Forelimb muscle (tissue), 1 donor: Measurements from ENCODE around the gene GORASP1. TPM values are rescaled to one million over a fixed set of nuclear protein-coding genes. Genes with fewer than 3 reads are reported as not detected.
A peak's percentile ranks its signal among the peaks of the same experiment; 100 is the strongest.

Experiments used
- DNase-seq: peaks from one replicate; pipeline ENCODE4 v3.0.0-alpha.2; 2013; ENCODE audit warnings: low read depth
- polyA plus RNA-seq: library from polyadenylated mRNA; unstranded; fragments of 120-200 nt; gene quantifications from one replicate; pipeline ENCODE4 v1.2.1, GENCODE V29; 2013; ENCODE audit not compliant: insufficient read length

Gene GORASP1
- 34.9 TPM for polyA plus RNA-seq

DNA sequence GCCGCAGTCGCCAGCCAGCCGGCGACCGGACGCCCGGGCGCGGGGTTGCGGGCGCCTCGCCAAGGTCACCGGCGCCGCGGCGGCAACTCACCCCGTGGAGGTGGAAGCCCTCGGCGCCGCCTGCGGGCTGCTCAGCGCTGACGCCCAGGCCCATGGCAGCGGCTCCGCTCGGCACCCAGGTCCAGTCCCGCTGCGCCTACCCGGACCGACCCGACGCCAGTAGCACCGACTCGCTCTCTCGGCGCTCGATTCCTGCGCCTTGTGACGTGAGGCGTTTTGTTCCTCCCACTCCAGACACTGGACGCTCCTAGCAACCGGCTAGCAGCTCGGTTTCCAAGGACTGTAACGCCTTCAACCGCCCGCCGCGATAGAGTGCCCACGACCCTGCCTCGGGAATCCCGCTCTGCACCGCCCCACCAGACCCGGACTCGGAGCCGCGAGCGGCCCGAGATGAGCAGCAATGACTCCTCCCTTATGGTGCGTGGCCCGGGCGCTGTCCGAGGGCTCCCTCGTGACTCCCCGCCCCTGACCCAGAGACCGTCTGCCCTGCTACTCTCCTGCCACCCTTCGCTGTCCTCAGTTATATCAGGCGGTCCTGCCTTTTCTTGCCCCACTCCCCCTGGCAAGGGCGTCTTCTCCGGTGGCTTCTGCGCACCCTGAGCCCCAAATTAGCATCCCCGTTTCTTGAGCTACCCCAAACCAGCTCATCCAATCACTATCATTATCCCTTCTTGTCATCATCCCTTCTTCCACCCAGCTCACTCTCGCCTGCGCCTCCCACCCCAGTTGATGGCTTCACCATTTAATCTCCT lies at the start of gene GORASP1, which contains the start of gene TTC21A:
Gene GORASP1 (minus strand): TSS at position 240 of the 812 bp plus-strand sequence. CDS start 86 bp downstream, at position 154.
Gene TTC21A (plus strand): TSS at position 293 of the 812 bp plus-strand sequence. CDS start 158 bp downstream, at position 451.
- DNase-seq, result peak; percentile 80

DNA sequence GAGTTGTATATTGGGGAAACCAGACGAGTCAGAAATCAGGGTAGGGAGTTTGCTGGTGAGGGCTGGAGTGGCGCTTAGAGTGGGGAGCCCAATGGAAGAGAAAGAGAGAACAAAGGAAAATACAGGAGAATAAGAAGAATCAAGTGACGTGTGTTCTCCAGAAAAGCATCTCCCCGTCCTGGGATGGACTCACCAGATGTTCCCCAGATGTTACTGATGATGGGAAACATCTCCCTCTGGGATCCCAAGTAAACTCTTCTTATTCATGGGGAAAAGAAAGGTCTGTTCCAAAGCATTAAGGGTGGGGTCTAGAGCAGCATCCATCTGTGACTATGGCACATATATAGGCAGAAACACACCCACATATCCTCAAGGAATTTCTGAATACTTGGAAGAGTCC lies 49.0 kb upstream of the GORASP1 start:
- DNase-seq, result no peak

GRCh38 chr3:39154280-39155021 lies 47.0 kb upstream of the GORASP1 start:
- DNase-seq, result no peak

- DNase-seq, result no peak
These were observed 46.5 kb upstream of the GORASP1 start for GRCh38 chr3:39153977-39154279.

GRCh38 chr3:39150803-39151631 lies 43.6 kb upstream of the GORASP1 start:
- DNase-seq, result no peak

GRCh38 chr3:39150148-39150802 lies 42.8 kb upstream of the GORASP1 start:
- DNase-seq, result no peak

DNA sequence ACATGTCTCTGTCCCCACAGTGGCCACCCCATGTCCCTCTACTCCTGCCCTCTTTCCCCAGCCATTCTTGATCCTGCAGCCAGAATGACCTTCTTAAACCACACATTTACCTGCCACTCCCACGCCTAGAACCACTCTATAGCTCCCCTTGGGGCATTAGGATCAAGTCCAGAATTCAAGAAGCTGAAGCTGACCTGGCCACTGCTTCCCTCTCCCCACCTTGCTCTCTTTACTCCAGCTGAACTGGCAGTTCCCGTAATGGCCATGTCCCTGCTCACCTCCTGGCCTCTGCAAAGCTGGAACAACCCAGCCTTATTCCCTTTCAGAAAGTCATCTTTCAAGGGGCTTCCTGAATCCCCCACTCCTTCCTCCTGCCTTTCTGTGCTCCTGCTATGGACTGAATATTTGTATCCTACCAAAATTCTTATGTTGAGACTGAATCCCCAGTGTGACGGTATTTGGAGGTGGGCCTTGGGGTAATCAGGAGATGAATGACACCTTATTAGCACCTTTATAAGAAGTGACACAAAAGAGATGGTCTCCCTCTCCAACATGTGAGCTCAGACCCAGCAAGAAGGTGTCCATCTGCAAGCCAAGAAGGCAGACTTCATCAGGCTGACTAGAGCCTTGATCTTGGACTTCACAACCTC lies 42.2 kb upstream of the GORASP1 start:
- DNase-seq, result no peak

- no peak for DNase-seq
These were observed 41.6 kb upstream of the GORASP1 start for GRCh38 chr3:39149059-39149455.

DNA sequence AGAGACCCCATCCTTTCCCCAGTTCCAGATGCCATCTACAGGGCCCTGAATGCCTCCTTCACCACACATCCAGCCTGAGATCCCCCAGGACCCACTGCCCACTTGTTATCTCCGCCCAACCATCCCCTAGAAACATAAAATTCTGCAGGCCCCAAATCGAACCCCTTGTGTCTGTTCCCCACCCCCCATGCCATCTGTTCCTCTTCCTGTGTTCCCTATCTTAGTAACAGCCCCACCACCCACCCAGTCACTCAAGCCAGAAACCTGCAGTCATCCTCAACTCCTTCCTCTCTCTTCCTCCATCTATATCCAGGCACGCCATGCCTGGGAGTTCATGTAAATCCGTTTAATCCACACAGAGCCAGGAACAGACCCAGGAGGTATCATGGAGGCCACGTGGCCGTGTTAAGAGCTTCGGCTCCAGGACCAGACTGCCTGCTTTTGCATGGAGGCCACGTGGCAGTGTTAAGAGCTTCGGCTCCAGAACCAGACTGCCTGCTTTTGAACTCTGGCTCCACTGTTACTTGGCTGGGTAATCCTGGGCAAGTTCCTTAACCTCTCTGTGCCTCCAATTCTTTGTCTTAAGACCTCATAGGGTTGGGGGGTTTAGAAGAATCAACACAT lies 41.1 kb upstream of the GORASP1 start:
- DNase-seq, result no peak

GRCh38 chr3:39147711-39148434 lies 40.4 kb upstream of the GORASP1 start:
- DNase-seq, result no peak

GRCh38 chr3:39146611-39147591 lies 39.5 kb upstream of the GORASP1 start:
- no peak for DNase-seq

GRCh38 chr3:39146083-39146501 lies 38.7 kb upstream of the GORASP1 start:
- DNase-seq, result no peak

GRCh38 chr3:39144748-39145380 lies 37.4 kb upstream of the GORASP1 start:
- no peak for DNase-seq

DNA sequence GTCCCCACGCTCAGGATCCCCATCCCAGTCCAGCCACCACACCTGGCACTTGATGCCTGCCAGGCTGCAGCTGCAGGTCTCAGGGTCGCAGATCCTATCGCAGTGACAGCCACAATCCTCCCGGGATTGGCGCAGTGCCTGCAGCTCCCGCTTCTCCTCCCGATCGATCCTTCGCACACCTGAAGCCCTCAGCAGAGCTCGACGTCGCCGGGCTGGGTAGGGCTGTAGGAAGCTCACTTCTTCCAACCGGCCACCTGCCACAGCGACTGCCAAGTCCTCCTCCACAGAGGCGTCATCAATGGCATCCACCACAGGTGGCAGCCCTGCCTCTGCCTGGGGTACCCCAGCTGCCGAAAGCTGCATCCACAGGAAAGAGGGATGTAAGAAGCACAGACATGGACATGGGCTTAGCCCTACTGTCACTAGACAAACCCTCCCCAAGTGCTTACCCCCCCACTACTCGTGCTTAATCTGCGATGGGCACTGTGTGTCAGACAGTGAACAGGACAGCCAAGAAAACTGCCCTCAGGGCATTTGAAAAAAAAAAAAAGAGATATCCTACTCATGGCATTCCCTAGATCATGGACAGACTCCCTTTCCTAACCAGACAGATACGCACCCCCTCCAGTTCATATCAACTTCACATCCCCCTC lies 36.8 kb upstream of the GORASP1 start:
- DNase-seq, result no peak

GRCh38 chr3:39143051-39143885 lies 35.8 kb upstream of the GORASP1 start:
- DNase-seq, result no peak

DNA sequence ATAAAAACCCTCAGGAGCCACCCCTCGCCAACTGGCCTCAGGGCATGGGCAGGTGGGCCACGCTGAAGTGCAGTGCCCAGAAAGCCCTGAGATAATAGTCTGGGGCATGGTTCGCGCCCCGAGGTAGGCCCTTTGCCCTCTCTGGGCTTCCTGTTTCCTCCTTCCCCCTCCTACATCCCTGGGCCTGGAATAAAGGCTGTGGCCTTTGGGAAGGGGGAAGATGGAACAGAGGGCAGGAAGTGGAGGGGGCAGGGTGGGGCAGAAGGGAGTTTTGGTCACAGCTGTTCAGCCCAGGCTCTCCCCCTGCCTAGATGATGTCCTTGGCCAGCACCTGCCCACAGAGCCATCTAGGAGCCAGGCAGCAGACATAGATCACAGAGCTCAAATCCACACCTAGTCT lies 34.6 kb upstream of the GORASP1 start:
- no peak for DNase-seq
